HEK293 (cell line): ENCODE measurements around the gene FAM120B.

Experiments
- CTCF ChIA-PET: fragments of 350-600 bp; formaldehyde crosslinking; extraction: SDS; loops from one replicate; lab custom pipeline; 2021; ENCODE audit warnings: antibody characterized with exemption; lab: Yijun Ruan, JAX
- POLR2A ChIA-PET: fragments of 300-600 bp; formaldehyde crosslinking; extraction: SDS; loops from one replicate; lab custom pipeline; 2020; ENCODE audit warnings: antibody characterized with exemption, inconsistent platforms; lab: Yijun Ruan, JAX
- H3K27ac ChIP-seq: fragments of 200-500 bp; sonication (Bioruptor generic); 2 replicates; pipeline ENCODE4 v1.5.1; 2014; ENCODE audit warnings: low read depth, low read length, control low read depth, inconsistent platforms; ENCODE audit errors: extremely low read depth
- H3K36me3 ChIP-seq, 2 experiments: fragments of 200-500 bp in 1 of 2; sonication (Bioruptor generic) in 1 of 2; 1 replicate in 1 of 2; 2 replicates in 1 of 2; pipeline ENCODE4 v1.5.1; 2014 to 2017; ENCODE audit warnings: inconsistent platforms in 2 of 2, low read length in 2 of 2; ENCODE audit not compliant: control insufficient read depth in 2 of 2, insufficient read depth in 1 of 2
- H3K4me1 ChIP-seq: fragments of 200-500 bp; sonication (Bioruptor generic); 2 replicates; pipeline ENCODE4 v1.5.1; 2014; ENCODE audit warnings: mild to moderate bottlenecking, low read length, inconsistent platforms; ENCODE audit not compliant: control insufficient read depth, insufficient read depth
- H3K4me3 ChIP-seq: 2 replicates; pipeline ENCODE4 v1.5.1; 2011; ENCODE audit warnings: low read depth, mild to moderate bottlenecking, control low read depth, low read length, moderate library complexity
- H3K9me3 ChIP-seq: fragments of 200-500 bp; sonication (Bioruptor generic); 2 replicates; pipeline ENCODE4 v1.5.1; 2014; ENCODE audit warnings: low read depth, low read length, inconsistent platforms; ENCODE audit not compliant: control insufficient read depth, insufficient read depth
- MEIS1 ChIP-seq: sonication (generic); formaldehyde crosslinking; IDR thresholded peaks from 2 replicates; pipeline ENCODE4 v1.8.1; 2022; ENCODE audit warnings: missing genetic modification reagents, mild to moderate bottlenecking, borderline replicate concordance
- PRDM10 ChIP-seq: fragments of 450-650 bp; formaldehyde crosslinking; IDR thresholded peaks from 2 replicates; pipeline ENCODE4 v1.5.1; 2016; ENCODE audit warnings: missing biosample characterization, missing genetic modification characterization
- REPIN1 ChIP-seq: fragments of 450-650 bp; formaldehyde crosslinking; IDR thresholded peaks from 2 replicates; pipeline ENCODE4 v1.5.1; 2017; ENCODE audit warnings: missing biosample characterization, missing genetic modification characterization, low read depth
- SETDB1 ChIP-seq: IDR thresholded peaks from one replicate; pipeline ENCODE4 v1.6.1; 2017; ENCODE audit warnings: mild to moderate bottlenecking, low read length, moderate library complexity, mixed read lengths; ENCODE audit not compliant: insufficient read length
- TCF7L2 ChIP-seq: IDR thresholded peaks from 2 replicates; pipeline ENCODE4 v1.6.1; 2011; ENCODE audit warnings: low read depth, mild to moderate bottlenecking, inconsistent platforms, low read length, moderate library complexity, borderline replicate concordance
- YY1 ChIP-seq: fragments of 450-650 bp; formaldehyde crosslinking; IDR thresholded peaks from 2 replicates; pipeline ENCODE4 v1.5.1; 2018; ENCODE audit warnings: missing biosample characterization, missing genetic modification characterization
- ZNF121 ChIP-seq: fragments of 450-650 bp; formaldehyde crosslinking; IDR thresholded peaks from 2 replicates; pipeline ENCODE4 v1.5.1; 2016; ENCODE audit warnings: missing biosample characterization, missing genetic modification characterization
- ZNF132 ChIP-seq: fragments of 450-650 bp; formaldehyde crosslinking; IDR thresholded peaks from 2 replicates; pipeline ENCODE4 v1.5.1; 2017; ENCODE audit warnings: missing biosample characterization, missing genetic modification characterization, borderline replicate concordance
- ZNF302 ChIP-seq: fragments of 450-650 bp; formaldehyde crosslinking; IDR thresholded peaks from 2 replicates; pipeline ENCODE4 v1.5.1; 2016; ENCODE audit warnings: missing biosample characterization, missing genetic modification characterization, low read depth
- ZNF398 ChIP-seq: fragments of 450-650 bp; formaldehyde crosslinking; IDR thresholded peaks from 2 replicates; pipeline ENCODE4 v1.5.1; 2017; ENCODE audit warnings: missing biosample characterization, missing genetic modification characterization
- ZNF514 ChIP-seq: fragments of 450-650 bp; formaldehyde crosslinking; IDR thresholded peaks from 2 replicates; pipeline ENCODE4 v1.5.1; 2016; ENCODE audit warnings: missing biosample characterization, missing genetic modification characterization
- ZNF518A ChIP-seq: fragments of 450-650 bp; formaldehyde crosslinking; conservative IDR thresholded peaks from 2 replicates; pipeline ENCODE4 v1.5.1; 2016; ENCODE audit warnings: low read depth, missing biosample characterization, missing genetic modification characterization
- ZNF560 ChIP-seq: fragments of 450-650 bp; formaldehyde crosslinking; IDR thresholded peaks from 2 replicates; pipeline ENCODE4 v1.5.1; 2017; ENCODE audit warnings: missing biosample characterization, missing genetic modification characterization, borderline replicate concordance
- ZNF561 ChIP-seq: fragments of 450-650 bp; IDR thresholded peaks from 2 replicates; pipeline ENCODE4 v1.5.1; 2018; ENCODE audit warnings: missing biosample characterization, missing genetic modification characterization, borderline replicate concordance
- ZNF580 ChIP-seq: fragments of 450-650 bp; formaldehyde crosslinking; IDR thresholded peaks from 2 replicates; pipeline ENCODE4 v1.5.1; 2016; ENCODE audit warnings: missing biosample characterization, missing genetic modification characterization
- ZNF658 ChIP-seq: fragments of 450-650 bp; formaldehyde crosslinking; IDR thresholded peaks from 2 replicates; pipeline ENCODE4; 2016; ENCODE audit warnings: missing biosample characterization, missing genetic modification characterization
- ZNF677 ChIP-seq: fragments of 450-650 bp; IDR thresholded peaks from 2 replicates; pipeline ENCODE4 v1.5.0; 2018; ENCODE audit warnings: missing biosample characterization, mild to moderate bottlenecking, missing genetic modification characterization, moderate library complexity
- ZNF692 ChIP-seq: fragments of 450-650 bp; formaldehyde crosslinking; IDR thresholded peaks from 2 replicates; pipeline ENCODE4 v1.5.1; 2016; ENCODE audit warnings: missing biosample characterization, missing genetic modification characterization
- ZNF777 ChIP-seq: fragments of 450-650 bp; formaldehyde crosslinking; IDR thresholded peaks from 2 replicates; pipeline ENCODE4 v1.5.1; 2017; ENCODE audit warnings: missing biosample characterization, missing genetic modification characterization, borderline replicate concordance
- ZNF791 ChIP-seq: fragments of 450-650 bp; formaldehyde crosslinking; IDR thresholded peaks from 2 replicates; pipeline ENCODE4 v1.5.1; 2016; ENCODE audit warnings: missing biosample characterization, missing genetic modification characterization
- ZNF830 ChIP-seq: fragments of 450-650 bp; IDR thresholded peaks from 2 replicates; pipeline ENCODE4 v1.5.0; 2018; ENCODE audit warnings: missing biosample characterization, missing genetic modification characterization, low read depth, mild to moderate bottlenecking, moderate library complexity
- ZSCAN16 ChIP-seq: fragments of 450-650 bp; formaldehyde crosslinking; IDR thresholded peaks from 2 replicates; pipeline ENCODE4 v1.5.1; 2016; ENCODE audit warnings: missing biosample characterization, missing genetic modification characterization
- ZSCAN5A ChIP-seq: fragments of 450-650 bp; formaldehyde crosslinking; IDR thresholded peaks from 2 replicates; pipeline ENCODE4 v1.5.1; 2016; ENCODE audit warnings: missing biosample characterization, missing genetic modification characterization

FAM120B gene

GRCh38 chr6:170273191-170273590 lies 33.4 kb upstream of the FAM120B start (continued):
- no peak for TF ChIP-seq PRDM10 (tag by site-specific recombination)
- TF ChIP-seq SETDB1, result no peak
- no peak for TF ChIP-seq ZNF121 (tag by site-specific recombination)
- no peak for TF ChIP-seq ZNF791 (tag by site-specific recombination)
- TF ChIP-seq ZNF677 (tag by site-specific recombination), result no peak
- TF ChIP-seq MEIS1 (CRISPR knock-in tag), result no peak
- no peak for TF ChIP-seq ZNF692 (tag by site-specific recombination)
- no peak for TF ChIP-seq ZSCAN5A (tag by site-specific recombination)
- TF ChIP-seq ZNF514 (tag by site-specific recombination), result no peak
- TF ChIP-seq ZNF777 (tag by site-specific recombination), result no peak
- TF ChIP-seq ZNF302 (tag by site-specific recombination), result no peak
- TF ChIP-seq ZNF658 (tag by site-specific recombination), result no peak
- TF ChIP-seq, all 188 proteins: peak for 0

GRCh38 chr6:170273681-170274080 lies 32.9 kb upstream of the FAM120B start:
- H3K27ac ChIP-seq, result no peak overlapping the region
- H3K36me3 ChIP-seq, result no peaks in the 10 kb centered on the region
- no peak overlapping the region for H3K4me3 ChIP-seq
- H3K4me1 ChIP-seq, result no peaks in the 10 kb centered on the region
- H3K9me3 ChIP-seq, result no peaks in the 10 kb centered on the region
- ChIA-PET POLR2A (interaction anchor here (0.6 kb wide), 1 partner anchor 10 kb away, joined by 6 read pairs; no protein-coding TSS in a partner anchor), CTCF (no interaction called here)
- TF ChIP-seq ZNF580, result no peak
- no peak for TF ChIP-seq ZNF560
- no peak for TF ChIP-seq ZNF561 (tag by site-specific recombination)
- TF ChIP-seq ZNF830, result no peak
- no peak for TF ChIP-seq ZNF398 (tag by site-specific recombination)
- no peak for TF ChIP-seq ZSCAN16
- no peak for TF ChIP-seq ZNF132 (tag by site-specific recombination)
- TF ChIP-seq TCF7L2, result no peak
- no peak for TF ChIP-seq ZNF518A
- no peak for TF ChIP-seq REPIN1 (tag by site-specific recombination)
- no peak for TF ChIP-seq YY1
